Left forelimb (tissue), 1 donor: ENCODE results near the gene KRTAP4-2.
"Not testable (repeated sequence)": the region's sequence is repeated elsewhere in the genome, so short reads cannot be mapped to it uniquely, and the experiment has no call there.

ENCODE experiments used
- DNase-seq: peaks from one replicate; pipeline ENCODE4 v3.0.0-alpha.2; 2018; ENCODE audit warnings: low spot score

The KRTAP4-2 gene

DNA sequence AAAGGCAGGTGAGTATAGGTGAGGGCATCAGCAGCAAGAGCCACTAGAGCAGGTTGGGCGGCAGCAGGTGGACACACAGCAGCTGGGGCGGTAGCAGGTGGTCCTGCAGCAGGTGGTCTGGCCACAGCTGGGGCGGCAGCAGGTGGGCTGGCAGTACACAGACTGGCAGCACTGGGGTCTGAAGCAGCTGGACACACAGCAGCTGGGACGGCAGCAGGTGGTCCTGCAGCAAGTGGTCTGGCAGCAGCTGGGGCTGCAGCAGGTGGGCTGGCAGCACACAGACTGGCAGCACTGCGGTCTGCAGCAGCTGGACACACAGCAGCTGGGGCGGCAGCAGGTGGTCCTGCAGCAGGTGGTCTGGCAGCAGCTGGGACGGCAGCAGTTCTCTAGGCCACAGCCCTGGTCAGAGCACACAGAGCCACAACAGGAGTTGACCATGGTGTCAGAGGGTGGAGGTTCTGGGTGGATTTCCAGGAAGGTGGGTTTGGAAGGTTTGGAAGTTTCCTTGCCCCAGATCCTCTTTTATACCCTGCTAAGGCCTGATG, at the start of gene KRTAP4-2:
TSS of gene KRTAP4-2 (minus strand) at position 495 of the 545 bp plus-strand sequence. CDS start at position 438, 57 bp downstream.
- DNase-seq: no peak

DNA sequence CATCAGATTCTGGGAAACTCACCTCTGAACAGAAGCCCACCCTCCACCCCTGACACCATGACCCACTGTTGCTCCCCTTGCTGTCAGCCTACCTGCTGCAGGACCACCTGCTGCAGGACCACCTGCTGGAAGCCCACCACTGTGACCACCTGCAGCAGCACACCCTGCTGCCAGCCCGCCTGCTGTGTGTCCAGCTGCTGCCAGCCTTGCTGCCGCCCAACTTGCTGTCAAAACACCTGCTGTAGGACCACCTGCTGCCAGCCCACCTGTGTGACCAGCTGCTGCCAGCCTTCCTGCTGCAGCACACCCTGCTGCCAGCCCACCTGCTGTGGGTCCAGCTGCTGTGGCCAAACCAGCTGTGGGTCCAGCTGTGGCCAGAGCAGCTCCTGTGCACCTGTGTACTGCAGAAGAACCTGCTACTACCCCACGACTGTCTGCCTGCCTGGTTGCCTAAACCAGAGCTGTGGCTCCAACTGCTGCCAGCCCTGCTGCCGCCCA, 48.6 kb upstream of the KRTAP4-2 start, which contains the start of gene KRTAP9-2:
TSS of gene KRTAP9-2 (plus strand) at position 51 of the 498 bp plus-strand sequence. CDS start at position 58, 7 bp downstream.
- not testable (repeated sequence) for DNase-seq

GRCh38 chr17:41226051-41226450, 48.0 kb upstream of the KRTAP4-2 start:
- DNase-seq: no peak

- DNase-seq: no peak
Observed at GRCh38 chr17:41223821-41224220, 45.8 kb upstream of the KRTAP4-2 start.

GRCh38 chr17:41215681-41216080, 37.7 kb upstream of the KRTAP4-2 start:
- no peak for DNase-seq

DNA sequence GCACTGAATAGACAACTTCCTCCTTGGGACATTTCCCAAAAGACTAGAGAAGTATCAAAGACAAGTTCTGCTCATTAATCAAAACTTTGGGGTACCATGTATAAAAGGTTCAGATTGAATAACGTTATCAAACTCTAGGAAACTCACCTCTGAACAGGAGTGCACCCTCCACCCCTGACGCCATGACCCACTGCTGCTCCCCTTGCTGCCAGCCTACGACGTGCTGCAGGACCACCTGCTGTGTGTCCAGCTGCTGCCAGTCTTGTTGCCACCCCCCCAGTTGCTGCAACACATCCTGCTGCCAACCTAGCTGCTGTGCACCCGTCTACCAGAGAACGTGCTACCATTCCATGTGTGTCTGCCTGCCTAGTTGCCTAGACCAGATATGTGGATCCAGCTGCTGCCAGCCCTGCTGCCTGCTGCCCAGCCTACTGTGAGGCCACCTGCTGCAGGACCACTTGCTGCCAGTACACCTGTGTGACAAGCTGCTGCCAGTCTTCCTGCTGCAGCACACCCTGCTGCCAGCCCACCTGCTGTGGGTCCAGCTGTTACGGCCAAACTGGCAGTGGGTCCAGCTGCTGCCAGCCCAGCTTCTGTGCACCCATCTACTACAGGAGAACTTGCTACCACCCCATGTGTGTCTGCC, 34.6 kb upstream of the KRTAP4-2 start:
- no peak for DNase-seq

GRCh38 chr17:41211845-41212466, 33.9 kb upstream of the KRTAP4-2 start:
- DNase-seq: no peak

- no peak for DNase-seq
Observed at GRCh38 chr17:41199421-41200078, 21.5 kb upstream of the KRTAP4-2 start.

DNA sequence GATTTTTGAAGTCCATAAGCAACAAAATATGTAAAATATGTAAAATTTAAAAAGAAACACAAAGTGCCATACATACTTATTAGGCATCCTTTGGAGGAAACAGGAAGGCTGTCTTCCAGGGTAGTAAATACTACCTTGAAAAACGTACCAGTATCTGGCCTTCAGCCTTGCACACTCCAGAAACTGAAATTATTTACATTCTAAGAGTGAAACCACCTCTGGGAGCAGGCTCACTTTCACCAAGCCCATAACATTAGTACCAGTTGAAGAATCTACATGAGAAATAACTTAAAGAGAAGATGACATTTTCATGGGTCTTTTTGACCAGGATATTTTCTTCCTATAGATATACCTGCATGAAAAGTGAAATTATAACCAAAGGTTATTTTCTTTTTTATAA, 18.0 kb upstream of the KRTAP4-2 start:
- DNase-seq: no peak

- DNase-seq: no peak
Observed at GRCh38 chr17:41190328-41190727, 12.3 kb upstream of the KRTAP4-2 start.

DNA sequence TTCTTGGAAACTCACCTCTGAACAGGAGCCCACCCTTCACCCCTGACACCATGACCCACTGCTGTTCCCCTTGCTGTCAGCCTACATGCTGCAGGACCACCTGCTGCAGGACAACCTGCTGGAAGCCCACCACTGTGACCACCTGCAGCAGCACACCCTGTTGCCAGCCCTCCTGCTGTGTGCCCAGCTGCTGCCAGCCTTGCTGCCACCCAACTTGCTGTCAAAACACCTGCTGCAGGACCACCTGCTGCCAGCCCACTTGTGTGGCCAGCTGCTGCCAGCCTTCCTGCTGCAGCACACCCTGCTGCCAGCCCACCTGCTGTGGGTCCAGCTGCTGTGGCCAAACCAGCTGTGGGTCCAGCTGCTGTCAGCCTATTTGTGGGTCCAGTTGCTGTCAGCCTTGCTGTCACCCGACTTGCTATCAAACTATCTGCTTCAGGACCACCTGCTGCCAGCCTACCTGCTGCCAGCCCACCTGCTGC, 11.9 kb upstream of the KRTAP4-2 start, which contains the start of gene KRTAP9-1:
TSS of gene KRTAP9-1 (plus strand) at position 51 of the 482 bp plus-strand sequence. CDS start at position 51, 0 bp downstream.
- not testable (repeated sequence) for DNase-seq

DNA sequence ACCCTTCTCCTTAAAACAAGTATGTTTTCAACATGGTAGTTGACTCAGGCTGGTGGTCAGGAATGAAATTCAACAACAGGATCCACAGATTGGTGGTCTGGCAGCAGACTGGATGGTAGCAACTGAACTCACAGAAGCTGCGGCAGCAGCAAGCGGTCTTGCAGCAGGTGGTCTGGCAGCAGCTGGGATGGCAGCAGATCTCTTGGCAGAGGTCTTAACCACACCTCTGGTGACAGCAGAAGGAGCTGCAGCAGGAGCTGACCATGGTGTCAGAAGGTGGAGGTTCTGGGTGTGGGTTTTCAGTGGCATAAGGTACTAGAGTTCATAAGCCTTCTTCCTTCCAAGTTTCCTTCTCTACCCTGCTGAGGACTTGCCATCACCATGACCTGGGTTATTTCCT, 8.9 kb upstream of the KRTAP4-2 start:
- no peak for DNase-seq

DNA sequence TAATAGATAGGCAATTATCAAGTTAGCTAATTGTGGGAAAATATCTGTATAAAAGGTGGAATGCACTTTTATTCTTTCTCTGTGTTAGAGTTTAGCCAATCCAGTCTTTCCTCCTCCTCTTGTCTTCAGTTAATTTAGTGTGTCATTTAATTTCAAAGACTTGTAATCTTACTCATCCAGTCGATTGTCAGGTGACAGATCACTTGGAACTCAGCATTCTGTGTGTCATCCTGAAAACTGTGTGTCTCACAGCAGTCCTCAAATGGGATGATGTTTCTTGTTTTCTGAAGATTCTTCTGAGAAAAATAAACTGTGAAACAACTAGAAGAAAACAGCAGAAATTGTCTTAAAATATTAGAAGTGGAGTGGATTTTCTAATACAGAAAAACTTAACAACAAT, 7.0 kb upstream of the KRTAP4-2 start:
- DNase-seq: no peak

DNA sequence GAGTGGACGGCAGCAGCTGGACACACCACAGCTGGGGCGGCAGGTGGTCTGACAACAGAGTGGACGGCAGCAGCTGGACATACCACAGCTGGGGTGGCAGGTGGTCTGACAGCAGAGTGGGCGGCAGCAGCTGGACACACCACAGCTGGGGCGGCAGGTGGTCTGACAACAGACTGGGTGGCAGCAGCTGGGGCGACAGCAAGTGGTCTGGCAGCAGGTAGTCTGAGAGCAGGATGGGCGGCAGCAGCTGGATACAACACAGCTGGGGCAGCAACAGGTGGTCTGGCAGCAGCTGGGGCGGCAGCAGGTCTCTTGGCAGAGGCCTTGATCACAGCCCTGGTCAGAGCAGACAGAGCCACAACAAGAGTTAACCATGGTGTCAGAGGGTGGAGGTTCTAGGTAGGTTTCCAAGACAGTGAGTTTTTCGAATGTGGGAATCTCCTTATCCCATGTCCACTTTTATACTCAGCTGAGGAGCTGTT, 6.5 kb upstream of the KRTAP4-2 start, which contains the start of gene KRTAP4-1:
TSS of gene KRTAP4-1 (minus strand) at position 432 of the 482 bp plus-strand sequence. CDS start at position 375, 57 bp downstream.
- no peak for DNase-seq

- no peak for DNase-seq
Observed at GRCh38 chr17:41178843-41179616, 1.0 kb upstream of the KRTAP4-2 start.

DNA sequence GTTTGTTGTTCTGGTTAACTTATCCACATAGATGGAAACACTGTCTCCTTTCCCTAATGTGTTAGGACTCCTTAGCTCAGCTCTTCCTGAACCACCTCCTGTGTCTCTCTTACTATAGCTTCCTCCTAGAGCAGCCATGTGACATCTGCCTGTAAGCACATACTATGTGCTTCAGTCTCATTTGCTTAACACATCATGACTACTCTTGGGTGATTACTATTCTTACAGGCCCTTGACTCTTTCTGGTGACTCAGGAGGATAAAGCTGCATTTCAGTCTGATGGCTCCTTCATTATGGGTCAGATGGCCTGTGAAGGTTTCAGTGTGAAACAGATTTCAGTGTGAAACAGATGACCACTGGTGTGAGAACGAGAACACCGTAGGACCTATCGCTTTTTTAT, 320 bp upstream of the KRTAP4-2 start:
- DNase-seq: no peak

GRCh38 chr17:41176744-41177387, 1.2 kb downstream of the KRTAP4-2 start:
- DNase-seq: no peak

DNA sequence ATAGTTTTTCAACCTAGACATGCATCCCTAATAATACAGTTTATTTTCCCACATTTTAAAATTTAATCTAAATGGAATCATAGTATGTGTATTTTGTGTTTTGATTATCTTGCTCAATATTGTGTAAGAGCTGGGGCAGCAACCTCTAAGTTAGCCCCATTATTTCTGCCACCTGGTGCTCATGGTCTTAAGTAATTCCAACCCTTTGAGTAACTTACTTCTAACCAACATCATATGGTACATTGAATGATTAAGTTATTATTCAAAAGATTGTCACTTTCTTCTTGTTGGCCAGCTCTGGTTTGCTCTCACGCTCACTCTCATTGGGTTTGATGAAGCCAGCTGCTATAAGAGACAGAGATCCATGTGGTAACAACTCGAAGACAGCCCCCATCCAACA, 6.1 kb downstream of the KRTAP4-2 start:
- no peak for DNase-seq

GRCh38 chr17:41168121-41168520, 9.9 kb downstream of the KRTAP4-2 start, which contains the start of gene KRTAP4-3:
Gene KRTAP4-3 (minus strand): TSS chr17:41168221. CDS start chr17:41168172, 49 bp downstream.
- DNase-seq: no peak

DNA sequence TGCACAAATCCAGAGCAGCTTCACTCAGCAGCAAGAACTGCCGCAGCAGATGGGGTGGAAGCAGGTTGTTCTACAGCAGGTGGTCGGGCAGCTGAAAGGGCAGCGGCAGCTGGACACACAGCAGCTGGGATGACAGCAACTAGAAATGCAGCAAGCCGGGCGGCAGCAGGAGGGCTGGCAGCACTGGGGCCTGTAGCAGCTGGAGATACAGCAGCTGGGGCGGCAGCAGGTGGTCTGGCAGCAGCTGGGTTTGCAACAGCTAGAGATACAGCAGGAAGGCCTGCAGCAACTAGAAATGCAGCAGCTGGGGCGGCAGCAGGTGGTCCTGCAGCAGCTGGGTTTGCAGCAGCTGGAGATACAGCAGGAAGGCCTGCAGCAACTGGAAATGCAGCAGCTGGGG, 10.5 kb downstream of the KRTAP4-2 start:
- no peak for DNase-seq

DNA sequence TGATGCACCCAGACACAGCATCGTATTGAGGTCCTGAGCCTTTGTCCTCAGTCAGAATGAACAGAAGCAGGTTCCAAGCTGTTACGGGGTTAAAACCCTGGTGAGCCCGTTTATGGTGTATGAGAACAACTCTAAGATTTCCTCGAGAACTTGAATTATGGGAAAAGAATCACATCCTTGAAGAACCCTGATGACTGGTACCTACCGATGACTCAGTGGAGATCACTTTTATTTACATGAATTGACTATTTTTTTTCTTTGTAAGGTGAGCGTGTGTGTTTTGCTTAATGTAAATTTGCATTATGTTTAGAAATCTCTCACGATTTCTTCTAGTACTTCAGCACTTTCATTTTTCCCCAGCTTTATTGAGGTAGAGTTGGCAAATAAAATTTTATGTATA, 14.2 kb downstream of the KRTAP4-2 start:
- DNase-seq: no peak
